ENCODE data around the gene ZNF215.
A peak's percentile ranks its signal among the peaks of the same experiment; 100 is the strongest.
"Not testable (repeated sequence)": the region's sequence is repeated elsewhere in the genome, so short reads cannot be mapped to it uniquely, and the experiment has no call there.

ZNF215 gene

GRCh38 chr11:6926208-6927029 is at the start of gene ZNF215:
Gene ZNF215 (plus strand): TSS chr11:6926426. CDS start chr11:6932273, 5,847 bp downstream.
- peak; percentile 87 for DNase-seq

- DNase-seq, result no peak
Observed at GRCh38 chr11:6876914-6877313, 49.3 kb upstream of the ZNF215 start.

- DNase-seq, result no peak
Observed at GRCh38 chr11:6882751-6883150, 43.5 kb upstream of the ZNF215 start.

- not testable (repeated sequence) for DNase-seq
Observed at GRCh38 chr11:6887711-6888110, 38.5 kb upstream of the ZNF215 start.

GRCh38 chr11:6888830-6889229 is 37.4 kb upstream of the ZNF215 start:
- no peak for DNase-seq

- DNase-seq, result no peak
Observed at GRCh38 chr11:6889835-6890234, 36.4 kb upstream of the ZNF215 start.

- no peak for DNase-seq
Observed at GRCh38 chr11:6892400-6892799, 33.8 kb upstream of the ZNF215 start, which contains the start of gene OR2D2. Gene OR2D2 (minus strand): TSS chr11:6892500. CDS start chr11:6892500, 0 bp downstream.

- DNase-seq, result no peak
Observed at GRCh38 chr11:6894097-6894496, 32.1 kb upstream of the ZNF215 start.

GRCh38 chr11:6895010-6895409 is 31.2 kb upstream of the ZNF215 start:
- no peak for DNase-seq

GRCh38 chr11:6898911-6899310 is 27.3 kb upstream of the ZNF215 start:
- DNase-seq, result no peak

- DNase-seq, result no peak
Observed at GRCh38 chr11:6900327-6900999, 25.8 kb upstream of the ZNF215 start.

- DNase-seq, result not testable (repeated sequence)
Observed at GRCh38 chr11:6904804-6905203, 21.4 kb upstream of the ZNF215 start.

- DNase-seq, result no peak
Observed at GRCh38 chr11:6911378-6911777, 14.8 kb upstream of the ZNF215 start.

GRCh38 chr11:6911948-6912347 is 14.3 kb upstream of the ZNF215 start:
- no peak for DNase-seq

GRCh38 chr11:6919698-6920097 is 6.5 kb upstream of the ZNF215 start:
- no peak for DNase-seq

GRCh38 chr11:6920702-6921101 is 5.5 kb upstream of the ZNF215 start, which contains the start of gene OR2D3:
Gene OR2D3 (plus strand): TSS chr11:6921002. CDS start chr11:6921002, 0 bp downstream.
- no peak for DNase-seq

GRCh38 chr11:6925007-6925577 is 1.1 kb upstream of the ZNF215 start:
- DNase-seq, result no peak

GRCh38 chr11:6925636-6926207 is 504 bp upstream of the ZNF215 start:
- peak; percentile 36 for DNase-seq

GRCh38 chr11:6927030-6927617 is 898 bp downstream of the ZNF215 start:
- DNase-seq, result peak; percentile 25

GRCh38 chr11:6928916-6929315 is 2.7 kb downstream of the ZNF215 start:
- DNase-seq, result no peak

- no peak for DNase-seq
Observed at GRCh38 chr11:6931146-6931713, 5.0 kb downstream of the ZNF215 start.

- DNase-seq, result no peak
Observed at GRCh38 chr11:6932145-6932544, 5.9 kb downstream of the ZNF215 start.

GRCh38 chr11:6941970-6942369 is 15.7 kb downstream of the ZNF215 start:
- no peak for DNase-seq
